Activated CD4-positive, alpha-beta memory T cell treated with anti-CD3 and anti-CD28 coated beads for 36 hours (primary cell): ENCODE data around the gene HACD2. TPM values are rescaled to one million over a fixed set of nuclear protein-coding genes. Genes with fewer than 3 reads are reported as not detected.
"Not testable (repeated sequence)": the region's sequence is repeated elsewhere in the genome, so short reads cannot be mapped to it uniquely, and the experiment has no call there.

Source experiments
- CTCF ChIA-PET: fragments of 350-600 bp; sonication (Branson Sonifier 250); formaldehyde crosslinking; loops from one replicate; lab custom pipeline; 2021; ENCODE audit warnings: antibody characterized with exemption, inconsistent platforms; lab: Charles Lee
- POLR2A ChIA-PET: fragments of 350-600 bp; sonication (Branson Sonifier 250); formaldehyde crosslinking; loops from one replicate; lab custom pipeline; 2021; ENCODE audit warnings: antibody characterized with exemption; lab: Charles Lee
- DNase-seq: peaks from one replicate; pipeline ENCODE4 v3.0.0-alpha.2; 2020
- H3K27ac Mint-ChIP-seq: one replicate; pipeline ENCODE4 v1.8.0; 2021; ENCODE audit warnings: mixed read lengths
- H3K27me3 Mint-ChIP-seq: one replicate; pipeline ENCODE4 v1.8.0; 2021; ENCODE audit warnings: mixed read lengths
- H3K36me3 Mint-ChIP-seq: one replicate; pipeline ENCODE4 v1.8.0; 2021; ENCODE audit warnings: mixed read lengths
- H3K4me1 Mint-ChIP-seq: one replicate; pipeline ENCODE4 v1.8.0; 2021; ENCODE audit warnings: low read depth, mixed read lengths
- H3K4me3 Mint-ChIP-seq: one replicate; pipeline ENCODE4 v1.8.0; 2021; ENCODE audit warnings: mild to moderate bottlenecking, mixed read lengths
- H3K9me3 Mint-ChIP-seq: one replicate; pipeline ENCODE4 v1.8.0; 2021; ENCODE audit warnings: mixed read lengths
- intact Hi-C: fragments of 100-400 bp; cut with micrococcal nuclease; formaldehyde crosslinking; loops from one replicate; pipeline ENCODE4 v1.15.1; 2023
- total RNA-seq, 2 experiments: library from RNA; stranded (reverse); gene quantifications; one replicate each; pipeline ENCODE4 v1.2.3, GENCODE V29; 2021

HACD2 gene
- total RNA-seq, 2 experiments from 2014 or later = 27.0 to 27.9 TPM

- intact Hi-C loops = no loop called here
- Mint-ChIP-seq H3K27ac (no peak overlapping the region), H3K4me3 (no peak overlapping the region), H3K4me1 (peaks cover 14% of the 10 kb centered on the region), H3K9me3 (no peaks in the 10 kb centered on the region), H3K27me3 (no peaks in the 10 kb centered on the region), H3K36me3 (peaks cover 8% of the 10 kb centered on the region)
- POLR2A ChIA-PET = no interaction called here
- CTCF ChIA-PET = no interaction called here
- DNase-seq = no peak
Observed at GRCh38 chr3:123608263-123608937, 23.5 kb upstream of the HACD2 start.

DNA sequence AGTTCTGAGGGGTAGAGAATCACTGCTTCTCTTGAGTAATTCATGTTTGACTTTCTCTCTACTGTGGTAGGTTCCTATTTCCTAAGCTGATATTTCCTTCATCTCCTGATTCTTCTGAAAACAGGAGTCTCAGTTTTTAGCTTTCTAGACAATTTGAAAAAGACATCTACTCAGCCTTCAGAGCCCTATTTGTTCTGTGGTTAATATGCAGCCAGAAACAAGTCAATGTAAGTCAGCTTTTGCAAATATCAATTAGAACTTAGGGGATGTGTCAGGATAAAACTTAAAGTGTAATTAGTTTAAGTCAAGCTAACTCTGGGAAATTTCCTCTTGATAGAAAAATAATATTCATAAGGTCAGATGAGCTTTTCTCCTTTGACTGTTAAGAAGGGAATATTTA, 21.7 kb upstream of the HACD2 start:
- H3K36me3 Mint-ChIP-seq = peaks cover 3% of the 10 kb centered on the region
- CTCF ChIA-PET = interaction anchor here (0.6 kb wide), 1 partner anchor 11 kb away, joined by 3 read pairs; no protein-coding TSS in a partner anchor

DNA sequence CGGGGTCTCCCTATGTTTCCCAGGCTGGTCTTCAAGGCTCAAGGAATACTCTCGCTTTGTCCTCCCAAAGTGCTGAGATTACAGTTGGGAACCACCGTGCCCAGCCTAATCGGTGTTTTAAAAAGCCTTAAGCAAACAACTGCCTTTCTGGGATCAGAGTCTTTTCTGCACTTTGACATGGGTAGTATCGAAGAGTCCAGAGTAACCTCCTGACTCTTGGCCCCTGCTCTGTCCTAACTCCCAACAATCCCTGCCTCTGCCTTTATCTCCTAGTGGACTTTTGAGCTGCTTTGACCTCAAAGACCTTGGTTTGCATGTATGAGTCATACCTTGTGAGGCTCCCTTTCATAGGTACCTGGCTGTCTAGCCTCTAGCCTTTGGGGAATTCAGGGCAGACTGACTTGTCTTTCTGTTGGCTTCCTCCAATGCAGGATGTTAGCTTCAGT, 21.0 kb upstream of the HACD2 start:
- Mint-ChIP-seq H3K27me3 (no peaks in the 10 kb centered on the region), H3K36me3 (peaks cover 3% of the 10 kb centered on the region), H3K4me3 (no peak overlapping the region), H3K9me3 (no peaks in the 10 kb centered on the region), H3K4me1 (peaks cover 14% of the 10 kb centered on the region), H3K27ac (peak overlapping the region; percentile 16)
- intact Hi-C loops = no loop called here
- CTCF ChIA-PET = no interaction called here
- DNase-seq = no peak
- POLR2A ChIA-PET = no interaction called here

More for the DNA sequence above, 21.7 kb upstream of the HACD2 start:
- intact Hi-C loops = no loop called here
- H3K9me3 Mint-ChIP-seq = no peaks in the 10 kb centered on the region
- peaks cover 14% of the 10 kb centered on the region for H3K4me1 Mint-ChIP-seq
- POLR2A ChIA-PET = no interaction called here
- H3K27ac Mint-ChIP-seq = no peak overlapping the region
- H3K4me3 Mint-ChIP-seq = no peak overlapping the region
- DNase-seq = no peak
- no peaks in the 10 kb centered on the region for H3K27me3 Mint-ChIP-seq

GRCh38 chr3:123603153-123603552, 18.3 kb upstream of the HACD2 start:
- DNase-seq, POLR2A ChIA-PET: not testable (repeated sequence)

GRCh38 chr3:123602325-123602724, 17.5 kb upstream of the HACD2 start:
- Mint-ChIP-seq H3K36me3 (peaks cover 5% of the 10 kb centered on the region), H3K4me3 (no peak overlapping the region), H3K27me3 (no peaks in the 10 kb centered on the region), H3K4me1 (peaks cover 11% of the 10 kb centered on the region), H3K9me3 (no peaks in the 10 kb centered on the region), H3K27ac (no peak overlapping the region)
- ChIA-PET CTCF (interaction anchor here (1.1 kb wide), 1 partner anchor 44 kb away, joined by 3 read pairs; no protein-coding TSS in a partner anchor), POLR2A (no interaction called here)
- DNase-seq = no peak
- intact Hi-C loops = no loop called here

More at GRCh38 chr3:123603153-123603552, 18.3 kb upstream of the HACD2 start:
- H3K4me3 Mint-ChIP-seq, H3K9me3 Mint-ChIP-seq, intact Hi-C loops, CTCF ChIA-PET, H3K27ac Mint-ChIP-seq, H3K36me3 Mint-ChIP-seq, H3K27me3 Mint-ChIP-seq: not testable (repeated sequence)
- H3K4me1 Mint-ChIP-seq = peaks cover 11% of the 10 kb centered on the region

DNA sequence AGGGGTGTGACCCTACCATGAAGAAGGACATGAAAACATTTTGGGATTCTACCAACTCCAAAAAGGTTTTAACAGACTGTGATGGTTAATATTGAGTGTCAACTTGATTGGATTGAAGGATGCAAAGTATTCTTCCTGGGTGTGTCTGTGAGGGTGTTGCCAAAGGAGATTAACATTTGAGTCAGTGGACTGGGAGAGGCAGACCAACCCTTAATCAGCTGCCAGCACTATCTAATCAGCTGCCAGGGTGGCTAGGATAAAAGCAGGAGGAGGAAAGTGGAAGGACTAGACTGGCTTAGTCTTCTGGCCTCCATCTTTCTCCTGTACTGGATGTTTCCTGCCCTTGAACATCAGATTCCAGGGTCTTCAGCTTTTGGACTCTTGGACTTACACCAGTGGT, 16.0 kb upstream of the HACD2 start:
- H3K27me3 Mint-ChIP-seq, CTCF ChIA-PET, H3K36me3 Mint-ChIP-seq, H3K27ac Mint-ChIP-seq, H3K9me3 Mint-ChIP-seq, H3K4me1 Mint-ChIP-seq, intact Hi-C loops, DNase-seq, H3K4me3 Mint-ChIP-seq, POLR2A ChIA-PET: not testable (repeated sequence)

DNA sequence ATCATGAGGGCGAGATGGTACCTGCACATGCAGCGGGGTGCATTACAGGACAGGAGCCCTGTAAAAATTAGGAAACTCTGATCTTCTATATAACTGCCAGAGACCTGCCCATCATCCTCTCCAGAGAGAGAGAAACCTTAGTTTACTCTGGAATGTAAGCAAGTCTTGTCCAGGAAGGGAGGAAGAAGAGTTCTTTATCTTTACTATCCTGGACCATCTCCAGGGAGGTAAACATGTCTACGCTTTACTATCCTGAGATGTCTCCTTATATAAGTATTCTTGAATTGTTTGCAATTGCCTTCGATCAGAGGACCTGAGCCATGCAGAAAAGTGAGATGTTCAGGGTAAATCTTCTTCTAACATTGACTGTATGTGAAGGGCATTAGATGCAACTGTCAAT, 12.7 kb upstream of the HACD2 start:
- H3K27ac Mint-ChIP-seq = no peak overlapping the region
- CTCF ChIA-PET = no interaction called here
- no peaks in the 10 kb centered on the region for H3K9me3 Mint-ChIP-seq
- H3K27me3 Mint-ChIP-seq = no peaks in the 10 kb centered on the region
- intact Hi-C loops = no loop called here
- H3K4me3 Mint-ChIP-seq = no peak overlapping the region
- H3K4me1 Mint-ChIP-seq = no peaks in the 10 kb centered on the region
- POLR2A ChIA-PET = no interaction called here
- peaks cover 9% of the 10 kb centered on the region for H3K36me3 Mint-ChIP-seq
- DNase-seq = no peak

- Mint-ChIP-seq H3K4me3 (no peak overlapping the region), H3K27ac (no peak overlapping the region), H3K4me1 (no peaks in the 10 kb centered on the region), H3K36me3 (peaks cover 23% of the 10 kb centered on the region), H3K27me3 (no peaks in the 10 kb centered on the region), H3K9me3 (peaks cover 12% of the 10 kb centered on the region)
- POLR2A ChIA-PET = no interaction called here
- intact Hi-C loops = no loop called here
- DNase-seq = no peak
- CTCF ChIA-PET = interaction anchor here (0.7 kb wide), 1 partner anchor 11 kb away, joined by 3 read pairs; no protein-coding TSS in a partner anchor
Observed at GRCh38 chr3:123595396-123596180, 10.7 kb upstream of the HACD2 start.

DNA sequence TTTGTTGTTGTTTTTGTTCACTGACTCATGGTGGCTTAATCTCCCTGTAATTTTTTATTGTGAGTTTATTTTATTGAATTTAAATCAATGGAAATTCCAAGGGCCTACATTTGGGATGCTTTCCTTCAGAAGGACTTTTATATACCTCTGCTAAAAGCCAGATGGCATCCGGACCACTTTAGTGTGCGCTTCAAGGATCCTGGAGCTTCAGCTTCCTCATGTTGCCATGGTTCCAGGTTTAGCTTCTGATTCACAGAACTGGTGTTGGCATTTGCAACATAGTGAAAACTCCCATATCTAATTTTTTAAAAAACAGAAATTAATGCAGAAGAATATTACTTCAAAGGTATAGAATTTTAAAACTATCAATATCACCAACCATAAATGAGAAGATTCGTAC, 8.5 kb upstream of the HACD2 start:
- peaks cover 35% of the 10 kb centered on the region for H3K36me3 Mint-ChIP-seq
- CTCF ChIA-PET = no interaction called here
- no peak overlapping the region for H3K27ac Mint-ChIP-seq
- H3K27me3 Mint-ChIP-seq = no peaks in the 10 kb centered on the region
- intact Hi-C loops = no loop called here
- H3K4me1 Mint-ChIP-seq = no peaks in the 10 kb centered on the region
- POLR2A ChIA-PET = no interaction called here
- no peak for DNase-seq
- H3K4me3 Mint-ChIP-seq = no peak overlapping the region
- H3K9me3 Mint-ChIP-seq = peaks cover 23% of the 10 kb centered on the region

DNA sequence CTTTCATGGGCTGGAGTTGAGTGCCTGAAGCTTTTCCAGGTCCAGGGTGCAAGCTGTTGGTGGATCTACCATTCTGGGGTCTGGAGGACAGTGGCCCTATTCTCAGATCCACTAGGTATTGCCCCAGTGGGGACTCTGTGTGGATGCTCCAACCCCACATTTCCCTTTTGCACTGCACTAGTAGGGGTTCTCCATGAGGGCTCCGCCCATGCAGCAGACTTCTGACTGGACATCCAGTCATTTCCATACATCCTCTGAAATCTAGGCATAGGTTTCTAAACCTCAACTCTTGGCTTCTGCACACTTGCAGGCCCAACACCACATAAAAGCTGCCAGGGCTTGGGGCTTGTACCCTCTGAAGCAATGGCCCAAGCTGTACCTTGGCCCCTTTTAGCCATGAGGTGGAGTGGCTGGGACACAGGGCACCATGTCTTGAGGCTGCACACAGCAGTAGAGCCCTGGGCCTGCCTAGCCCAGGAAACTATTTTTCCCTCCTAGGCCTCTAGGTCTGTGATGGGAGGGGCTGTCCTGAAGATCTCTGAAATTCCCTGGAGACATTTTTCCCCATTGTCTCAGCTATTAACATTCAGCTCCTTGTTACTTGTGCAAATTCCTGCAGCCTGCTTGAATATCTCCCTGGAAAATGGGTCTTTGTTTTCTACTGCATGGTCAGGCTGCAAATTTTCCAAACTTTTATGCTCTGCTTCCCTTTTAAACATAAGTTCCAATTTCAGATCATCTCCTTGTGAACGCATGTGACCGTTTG, 6.0 kb upstream of the HACD2 start:
- DNase-seq = no peak
- peaks cover 5% of the 10 kb centered on the region for H3K4me1 Mint-ChIP-seq
- H3K36me3 Mint-ChIP-seq = peaks cover 40% of the 10 kb centered on the region
- intact Hi-C loops = no loop called here
- H3K4me3 Mint-ChIP-seq = no peak overlapping the region
- H3K27ac Mint-ChIP-seq = no peak overlapping the region
- POLR2A ChIA-PET = no interaction called here
- no peaks in the 10 kb centered on the region for H3K27me3 Mint-ChIP-seq
- H3K9me3 Mint-ChIP-seq = peaks cover 23% of the 10 kb centered on the region
- CTCF ChIA-PET = no interaction called here

GRCh38 chr3:123587401-123587800, 2.5 kb upstream of the HACD2 start:
- POLR2A ChIA-PET = no interaction called here
- CTCF ChIA-PET = no interaction called here
- Mint-ChIP-seq H3K9me3 (peaks cover 23% of the 10 kb centered on the region), H3K27ac (no peak overlapping the region), H3K36me3 (peaks cover 35% of the 10 kb centered on the region), H3K27me3 (no peaks in the 10 kb centered on the region), H3K4me3 (no peak overlapping the region), H3K4me1 (peaks cover 18% of the 10 kb centered on the region)
- no peak for DNase-seq
- intact Hi-C loops = loop anchor here (10.0 kb wide), 1 partner anchor 793 kb away; the partner anchor contains the start of genes HSPBAP1 and SLC49A4

DNA sequence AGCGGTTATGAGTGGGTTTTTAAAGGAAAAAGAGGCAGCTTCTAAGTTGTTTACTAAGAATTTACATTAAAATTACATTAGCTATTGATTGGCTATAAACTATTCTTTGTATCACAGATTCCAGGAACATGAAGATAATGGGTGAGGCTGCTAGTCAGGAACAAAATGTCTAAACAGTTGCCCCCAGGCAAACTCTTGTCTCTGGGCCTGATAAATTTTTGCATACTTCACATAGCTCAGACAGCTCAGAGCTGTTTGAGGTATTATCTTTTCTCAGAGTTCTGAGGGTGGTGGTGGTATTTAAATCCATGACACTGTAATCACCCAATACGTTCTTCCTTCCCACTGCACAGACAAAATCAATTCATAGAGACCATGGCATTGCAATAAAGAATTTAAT, 2.1 kb upstream of the HACD2 start:
- Mint-ChIP-seq H3K9me3 (peaks cover 23% of the 10 kb centered on the region), H3K4me3 (no peak overlapping the region), H3K27ac (no peak overlapping the region), H3K4me1 (peaks cover 18% of the 10 kb centered on the region), H3K27me3 (no peaks in the 10 kb centered on the region), H3K36me3 (peaks cover 35% of the 10 kb centered on the region)
- CTCF ChIA-PET = no interaction called here
- DNase-seq = no peak
- POLR2A ChIA-PET = no interaction called here
- intact Hi-C loops = loop anchor here (10.0 kb wide), 1 partner anchor 792 kb away; the partner anchor contains the start of genes HSPBAP1 and SLC49A4
